GM18517 (cell line): ENCODE data around the gene CACNA1C.
"Not testable (repeated sequence)": the region's sequence is repeated elsewhere in the genome, so short reads cannot be mapped to it uniquely, and the experiment has no call there.

Source experiments
- ATAC-seq: cut with Tn5 transposase; IDR thresholded peaks from one replicate; pipeline ENCODE4 v1.9.1; 2021; ENCODE audit warnings: mild to moderate bottlenecking, moderate library complexity; ENCODE audit not compliant: unreplicated experiment

CACNA1C gene

GRCh38 chr12:2074792-2075191 lies 22.0 kb downstream of the CACNA1C start:
- ATAC-seq = no peak

GRCh38 chr12:2075508-2076195 lies 22.9 kb downstream of the CACNA1C start:
- no peak for ATAC-seq

GRCh38 chr12:2076196-2076570 lies 23.4 kb downstream of the CACNA1C start:
- no peak for ATAC-seq

- no peak for ATAC-seq
Observed at GRCh38 chr12:2076728-2077127, 23.9 kb downstream of the CACNA1C start.

GRCh38 chr12:2080604-2081003 lies 27.8 kb downstream of the CACNA1C start:
- ATAC-seq = no peak

- ATAC-seq = no peak
Observed at GRCh38 chr12:2082321-2082720, 29.5 kb downstream of the CACNA1C start.

- no peak for ATAC-seq
Observed at GRCh38 chr12:2083008-2083407, 30.2 kb downstream of the CACNA1C start.

GRCh38 chr12:2083561-2083960 lies 30.8 kb downstream of the CACNA1C start:
- ATAC-seq = no peak

GRCh38 chr12:2084553-2085296 lies 31.9 kb downstream of the CACNA1C start:
- no peak for ATAC-seq

- no peak for ATAC-seq
Observed at GRCh38 chr12:2092354-2092753, 39.6 kb downstream of the CACNA1C start.

- no peak for ATAC-seq
Observed at GRCh38 chr12:2092890-2093289, 40.1 kb downstream of the CACNA1C start.

- no peak for ATAC-seq
Observed at GRCh38 chr12:2094597-2094996, 41.8 kb downstream of the CACNA1C start.

GRCh38 chr12:2095878-2096277 lies 43.1 kb downstream of the CACNA1C start:
- ATAC-seq = no peak

- no peak for ATAC-seq
Observed at GRCh38 chr12:2097617-2098016, 44.8 kb downstream of the CACNA1C start.

GRCh38 chr12:2098852-2099251 lies 46.1 kb downstream of the CACNA1C start:
- no peak for ATAC-seq

- no peak for ATAC-seq
Observed at GRCh38 chr12:2099595-2099994, 46.8 kb downstream of the CACNA1C start.

GRCh38 chr12:2101359-2101758 lies 48.6 kb downstream of the CACNA1C start:
- no peak for ATAC-seq

GRCh38 chr12:2101771-2102170 lies 49.0 kb downstream of the CACNA1C start:
- ATAC-seq = no peak

GRCh38 chr12:2102736-2103135 lies 49.9 kb downstream of the CACNA1C start:
- not testable (repeated sequence) for ATAC-seq

- ATAC-seq = not testable (repeated sequence)
Observed at GRCh38 chr12:2105387-2105786, 52.6 kb downstream of the CACNA1C start.

- ATAC-seq = no peak
Observed at GRCh38 chr12:2108166-2108565, 55.4 kb downstream of the CACNA1C start.

GRCh38 chr12:2108975-2109671 lies 56.3 kb downstream of the CACNA1C start:
- ATAC-seq = no peak
